ENCODE measurements around the gene YIPF1. TPM values are rescaled to one million over a fixed set of nuclear protein-coding genes. Genes with fewer than 3 reads are reported as not detected.

The YIPF1 gene
- 10 to 100 TPM; 17.7 to 23.4 TPM for total RNA-seq
- 10 to 100 TPM; 15.8 to 18.9 TPM for polyA plus RNA-seq
- long read RNA-seq, donor 1, transcript YIPF1-201 (11 exons, 1,858 nt) = minor isoform, 8 of 104 reads
- long read RNA-seq, donor 1, transcript YIPF1-203 (11 exons, 1,602 nt) = major isoform, 35 of 104 reads
- long read RNA-seq, donor 1, partial matches to known transcripts = 6 of 104 reads
- long read RNA-seq, donor 1, other reads (novel, unspliced or antisense) = 54 of 104 reads
- long read RNA-seq, donor 2, transcript YIPF1-203 (11 exons, 1,602 nt) = major isoform, 5 of 19 reads
- long read RNA-seq, donor 2, partial matches to known transcripts = 1 of 19 reads
- long read RNA-seq, donor 2, other reads (novel, unspliced or antisense) = 11 of 19 reads

DNA sequence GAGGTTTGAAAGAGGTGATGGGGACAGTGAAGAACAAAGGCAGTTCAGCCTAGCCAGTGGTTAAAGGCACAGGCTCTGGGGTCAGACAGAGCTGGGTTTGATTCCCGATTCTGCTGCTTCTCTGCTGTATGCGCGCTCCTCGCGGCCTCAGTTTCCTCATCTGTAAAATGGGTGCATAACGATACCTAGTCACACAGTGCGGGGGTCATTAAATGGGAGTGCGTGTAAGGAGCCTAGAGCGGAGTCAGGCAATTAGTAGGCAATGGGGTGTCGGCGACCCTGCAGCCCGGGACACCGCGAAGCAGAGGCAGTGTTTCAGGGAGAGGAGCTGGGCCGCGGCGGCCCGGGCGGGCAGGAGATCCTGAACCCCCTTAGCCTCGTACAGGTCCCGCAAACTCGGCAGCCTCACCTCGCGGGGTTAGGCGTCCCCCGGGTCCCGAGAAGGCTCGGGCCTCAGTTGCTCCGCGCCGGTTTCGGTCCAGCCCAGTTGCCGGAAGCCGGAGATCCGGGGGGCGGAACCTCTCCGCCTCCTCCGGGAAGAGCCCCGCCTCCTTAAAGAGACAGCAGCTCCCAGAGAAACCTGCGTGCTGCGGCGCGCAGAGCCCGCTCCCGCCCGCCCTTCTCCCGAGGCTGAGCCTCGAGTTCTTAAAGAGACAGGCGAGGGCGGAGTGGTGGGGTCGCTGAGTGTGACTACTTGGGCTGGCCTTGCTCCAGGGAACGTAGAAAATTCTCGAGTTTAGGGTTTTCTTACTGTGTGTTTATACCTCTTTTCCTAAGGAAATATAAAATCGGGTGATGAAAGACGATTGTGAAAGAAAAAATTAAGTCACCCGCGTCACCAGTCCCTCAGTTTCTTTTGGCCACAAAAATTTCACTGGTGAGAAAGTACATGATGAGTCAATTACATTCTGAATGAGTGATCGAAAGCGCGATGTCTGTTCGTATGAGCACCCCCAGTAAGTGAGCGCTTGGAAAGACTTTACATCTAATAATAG, at the start of gene YIPF1:
Gene YIPF1 (minus strand): TSS at position 494 of the 995 bp plus-strand sequence. CDS start 860 bp downstream, outside the sequence.
- Histone ChIP-seq H3K4me3 (ENCODE audit: low read length in 2 of 2) (peak within 1 kb of the TSS; percentile 83 to 99), H3K27ac (ENCODE audit: low read depth in 1 of 2, low read length in 2 of 2) (peak within 1 kb of the TSS; percentile 11 to 51), H3K36me3 (ENCODE audit: control insufficient read depth in 1 of 2, insufficient read depth in 2 of 2, low read length in 1 of 2) (peaks cover 0 to 8% of the 10 kb centered on the region in 2 donors), H3K9me3 (ENCODE audit: control insufficient read depth, low read length) (no peaks in the 10 kb centered on the region), H3K4me1 (ENCODE audit: control insufficient read depth in 1 of 2, insufficient read depth in 2 of 2, low read length in 2 of 2) (no peaks in the 10 kb centered on the region), H3K27me3 (ENCODE audit: control insufficient read depth in 1 of 2, insufficient read depth in 2 of 2, low read length in 1 of 2) (no peaks in the 10 kb centered on the region)
- 1 to 2% methylated on average over 57 to 62 of the region's 62 CpGs for WGBS, 2 donors
- ATAC-seq (ENCODE audit: low FRiP score) = peak; percentile 98
- DNase-seq = peak; percentile 95 to 97
- intact Hi-C loops (cut with DNase I) = loop anchor here (2.0 to 10.0 kb wide), 3 partner anchors 58 to 165 kb away; partner anchors contain the start of genes IFT25 (in 1 of the 2), LRRC42 (in 1 of the 2), TCEANC2 (in 1 of the 2) and TMEM59 (in 1 of the 2)

DNA sequence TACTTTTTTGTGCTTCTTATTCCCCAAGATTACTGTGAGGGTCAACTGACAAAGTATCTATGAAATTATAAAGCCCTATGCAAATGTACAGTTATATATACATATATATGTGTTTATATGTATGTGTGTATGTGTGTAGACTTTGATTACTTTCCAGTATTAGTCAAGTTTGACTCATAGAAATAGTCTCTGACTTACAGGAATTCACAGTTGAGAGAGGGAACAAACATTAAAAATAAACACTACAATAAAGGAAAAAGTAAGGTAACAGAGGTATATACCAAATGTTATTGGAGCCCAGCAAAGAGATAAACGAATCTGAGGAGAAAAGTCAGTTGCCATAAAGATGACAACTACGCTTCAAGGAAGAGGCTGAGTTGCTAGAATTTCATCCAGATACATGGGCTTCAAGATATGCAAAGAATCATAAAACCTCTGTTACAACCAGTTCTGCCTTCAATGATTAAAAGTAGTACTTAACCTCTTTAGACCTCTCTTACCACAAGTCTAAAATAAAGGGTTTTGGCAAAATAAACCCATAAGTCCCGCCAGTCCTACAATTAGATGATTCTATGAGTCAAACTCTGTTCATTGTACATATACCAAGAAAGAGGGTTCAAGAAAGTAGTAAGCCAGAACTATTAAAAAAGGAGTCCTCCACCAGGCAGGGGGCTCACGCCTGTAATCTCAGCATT, 48.7 kb upstream of the YIPF1 start:
- H3K4me3 ChIP-seq (ENCODE audit: low read length in 2 of 2) = no peak overlapping the region
- no peaks in the 10 kb centered on the region for H3K4me1 ChIP-seq (ENCODE audit: control insufficient read depth in 1 of 2, insufficient read depth in 2 of 2, low read length in 2 of 2)
- H3K27me3 ChIP-seq (ENCODE audit: control insufficient read depth in 1 of 2, insufficient read depth in 2 of 2, low read length in 1 of 2) = no peaks in the 10 kb centered on the region
- DNase-seq (no peak), ATAC-seq (ENCODE audit: low FRiP score) (no peak)
- no peaks in the 10 kb centered on the region for H3K9me3 ChIP-seq (ENCODE audit: control insufficient read depth, low read length)
- intact Hi-C loops (cut with DNase I) = no loop called here
- no peaks in the 10 kb centered on the region for H3K36me3 ChIP-seq (ENCODE audit: control insufficient read depth in 1 of 2, insufficient read depth in 2 of 2, low read length in 1 of 2)
- no peak overlapping the region for H3K27ac ChIP-seq (ENCODE audit: low read depth in 1 of 2, low read length in 2 of 2)
- WGBS, 2 donors = 93 to 97% methylated on average over 4 of the region's 4 CpGs

DNA sequence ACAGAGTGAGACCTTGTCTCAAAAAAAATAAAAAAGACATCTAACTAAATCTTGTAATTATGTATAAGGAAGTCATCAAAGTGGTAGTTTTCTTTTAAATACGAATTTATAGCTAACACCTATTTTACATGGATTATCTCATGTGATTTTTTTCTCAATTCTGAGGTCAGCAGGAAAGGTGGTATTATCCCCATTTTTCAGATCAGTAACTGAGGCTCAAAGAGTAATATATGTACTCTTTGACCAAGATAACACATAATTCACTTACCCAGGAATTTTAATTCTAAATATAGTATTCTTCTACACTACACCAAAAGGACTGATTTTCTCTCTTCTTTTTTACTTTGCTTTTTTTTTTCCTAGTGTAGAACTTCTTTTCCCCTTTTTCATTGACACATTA, 46.8 kb upstream of the YIPF1 start:
- Histone ChIP-seq H3K4me3 (ENCODE audit: low read length in 2 of 2) (no peak overlapping the region), H3K9me3 (ENCODE audit: control insufficient read depth, low read length) (no peaks in the 10 kb centered on the region), H3K27ac (ENCODE audit: low read depth in 1 of 2, low read length in 2 of 2) (no peak overlapping the region), H3K36me3 (ENCODE audit: control insufficient read depth in 1 of 2, insufficient read depth in 2 of 2, low read length in 1 of 2) (no peaks in the 10 kb centered on the region), H3K4me1 (ENCODE audit: control insufficient read depth in 1 of 2, insufficient read depth in 2 of 2, low read length in 2 of 2) (no peaks in the 10 kb centered on the region), H3K27me3 (ENCODE audit: control insufficient read depth in 1 of 2, insufficient read depth in 2 of 2, low read length in 1 of 2) (no peaks in the 10 kb centered on the region)
- ATAC-seq (ENCODE audit: low FRiP score) (no peak), DNase-seq (no peak)
- WGBS, 2 donors = 86 to 98% methylated on average over 1 of the region's 1 CpG
- intact Hi-C loops (cut with DNase I) = no loop called here

DNA sequence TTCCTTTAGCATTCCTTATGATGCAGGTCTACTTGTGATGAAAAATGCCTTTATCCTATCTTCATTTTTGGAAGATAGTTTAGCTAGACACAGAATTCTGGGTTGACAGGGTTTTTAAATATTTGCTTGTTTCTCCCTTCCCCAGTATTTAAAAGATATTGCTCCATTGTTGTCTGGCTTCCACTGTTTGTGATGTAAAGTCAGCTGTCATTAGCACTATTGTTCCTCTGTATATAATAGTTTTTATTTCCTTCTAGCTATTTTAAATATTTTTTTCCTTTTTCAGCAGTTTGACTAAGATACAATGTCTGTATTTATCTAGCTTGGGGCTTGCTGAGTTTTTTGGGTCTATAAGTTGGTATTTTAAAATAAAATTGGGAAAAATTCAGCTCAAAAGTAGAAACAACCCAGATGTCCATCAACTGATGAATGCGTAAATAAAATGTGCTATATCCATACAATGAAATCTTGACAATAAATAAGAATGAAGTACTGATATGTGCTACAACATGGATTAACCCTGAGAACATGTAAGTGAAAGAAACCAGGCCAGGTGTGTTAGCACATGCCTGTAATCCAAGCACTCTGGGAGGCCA, 44.7 kb upstream of the YIPF1 start:
- no peaks in the 10 kb centered on the region for H3K9me3 ChIP-seq (ENCODE audit: control insufficient read depth, low read length)
- H3K27ac ChIP-seq (ENCODE audit: low read depth in 1 of 2, low read length in 2 of 2) = no peak overlapping the region
- 97 to 100% methylated on average over 1 of the region's 1 CpG for WGBS, 2 donors
- H3K36me3 ChIP-seq (ENCODE audit: control insufficient read depth in 1 of 2, insufficient read depth in 2 of 2, low read length in 1 of 2) = no peaks in the 10 kb centered on the region
- no peak for DNase-seq
- H3K27me3 ChIP-seq (ENCODE audit: control insufficient read depth in 1 of 2, insufficient read depth in 2 of 2, low read length in 1 of 2) = no peaks in the 10 kb centered on the region
- no peak for ATAC-seq (ENCODE audit: low FRiP score)
- H3K4me1 ChIP-seq (ENCODE audit: control insufficient read depth in 1 of 2, insufficient read depth in 2 of 2, low read length in 2 of 2) = no peaks in the 10 kb centered on the region
- intact Hi-C loops (cut with DNase I) = no loop called here
- no peak overlapping the region for H3K4me3 ChIP-seq (ENCODE audit: low read length in 2 of 2)

DNA sequence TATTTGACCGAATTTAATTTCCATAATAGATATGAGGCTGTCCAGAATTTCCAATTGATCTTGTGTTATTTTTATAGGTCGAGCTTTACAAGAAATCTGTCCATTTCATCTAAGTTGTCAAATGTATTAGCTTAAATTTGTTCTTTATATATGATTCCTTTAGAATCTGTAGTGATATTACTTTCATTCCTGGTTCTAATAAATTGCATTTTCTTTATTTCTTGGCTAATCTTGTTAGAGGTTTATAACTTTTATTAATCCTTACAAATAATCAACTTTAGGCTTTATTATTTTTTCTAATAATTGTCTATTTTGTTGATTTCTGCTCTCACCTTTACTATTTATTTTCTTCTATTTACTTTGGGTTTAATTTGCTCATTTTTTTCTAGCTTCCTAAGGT, 41.9 kb upstream of the YIPF1 start:
- WGBS, 2 donors = 99% methylated on average over 2 of the region's 2 CpGs
- intact Hi-C loops (cut with DNase I) = no loop called here
- Histone ChIP-seq H3K36me3 (ENCODE audit: control insufficient read depth in 1 of 2, insufficient read depth in 2 of 2, low read length in 1 of 2) (peaks cover 5 to 10% of the 10 kb centered on the region in 2 donors), H3K27ac (ENCODE audit: low read depth in 1 of 2, low read length in 2 of 2) (no peak overlapping the region), H3K27me3 (ENCODE audit: control insufficient read depth in 1 of 2, insufficient read depth in 2 of 2, low read length in 1 of 2) (no peaks in the 10 kb centered on the region), H3K9me3 (ENCODE audit: control insufficient read depth, low read length) (no peaks in the 10 kb centered on the region), H3K4me3 (ENCODE audit: low read length in 2 of 2) (no peak overlapping the region), H3K4me1 (ENCODE audit: control insufficient read depth in 1 of 2, insufficient read depth in 2 of 2, low read length in 2 of 2) (no peaks in the 10 kb centered on the region)
- ATAC-seq (ENCODE audit: low FRiP score) (no peak), DNase-seq (no peak)

DNA sequence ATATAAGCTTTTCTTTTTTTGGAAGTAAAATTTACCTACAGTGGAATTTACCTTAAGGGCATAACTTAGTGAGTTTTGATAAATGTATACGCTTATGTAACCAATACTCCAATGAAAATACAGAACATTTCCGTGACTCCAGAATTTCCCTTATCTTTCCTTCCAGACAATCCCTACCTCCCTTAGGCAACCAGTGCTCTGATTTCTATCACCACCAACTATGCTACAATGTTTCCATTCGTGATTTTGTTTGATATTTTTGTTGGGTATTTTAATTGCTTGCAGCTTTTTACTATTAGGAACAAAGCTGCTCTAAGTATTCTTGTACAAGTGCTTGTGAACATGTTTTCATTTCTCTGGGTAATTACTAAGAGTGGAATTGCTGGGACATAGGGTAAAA, 41.3 kb upstream of the YIPF1 start:
- H3K4me1 ChIP-seq (ENCODE audit: control insufficient read depth in 1 of 2, insufficient read depth in 2 of 2, low read length in 2 of 2) = no peaks in the 10 kb centered on the region
- intact Hi-C loops (cut with DNase I) = no loop called here

DNA sequence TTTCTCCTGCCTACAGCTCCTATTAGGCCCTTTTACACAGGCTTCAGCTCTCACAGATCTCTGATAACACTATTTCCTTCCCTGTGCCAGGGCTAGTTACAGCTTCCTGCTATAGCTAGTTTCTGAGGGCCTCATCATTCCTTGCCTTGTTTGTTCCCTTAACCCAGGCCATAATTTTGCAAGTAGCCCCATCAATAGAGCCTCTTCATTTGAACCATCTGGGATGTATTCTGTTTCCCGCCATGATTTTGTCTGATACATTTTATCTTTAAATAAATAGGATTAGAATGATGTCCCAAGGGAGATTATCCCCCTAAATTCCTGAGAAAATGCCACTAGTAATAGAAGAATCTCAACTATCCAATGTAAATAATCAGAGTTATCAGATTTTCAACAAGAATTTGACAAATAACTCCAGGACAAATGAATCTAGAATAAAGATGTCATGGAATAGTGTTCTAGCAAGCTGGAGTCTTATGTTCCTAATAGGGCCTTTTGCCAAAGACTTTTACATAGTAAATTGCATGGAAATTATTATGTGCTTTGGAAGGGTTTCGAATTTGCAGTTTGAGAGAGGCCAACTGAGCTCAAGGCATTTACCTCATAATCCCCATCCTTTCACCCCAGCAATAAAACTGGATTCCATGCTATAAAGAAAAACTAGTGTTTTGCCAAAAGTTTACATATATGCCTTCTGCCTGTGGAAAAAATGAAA, 39.8 kb upstream of the YIPF1 start:
- 42 to 46% methylated on average over 2 of the region's 2 CpGs for WGBS, 2 donors
- ATAC-seq (ENCODE audit: low FRiP score) (no peak), DNase-seq (no peak)
- no peaks in the 10 kb centered on the region for H3K27me3 ChIP-seq (ENCODE audit: control insufficient read depth in 1 of 2, insufficient read depth in 2 of 2, low read length in 1 of 2)
- intact Hi-C loops (cut with DNase I) = no loop called here
- no peak overlapping the region for H3K27ac ChIP-seq (ENCODE audit: low read depth in 1 of 2, low read length in 2 of 2)
- H3K9me3 ChIP-seq (ENCODE audit: control insufficient read depth, low read length) = no peaks in the 10 kb centered on the region
- peaks cover 5 to 10% of the 10 kb centered on the region in 2 donors for H3K36me3 ChIP-seq (ENCODE audit: control insufficient read depth in 1 of 2, insufficient read depth in 2 of 2, low read length in 1 of 2)
- no peaks in the 10 kb centered on the region for H3K4me1 ChIP-seq (ENCODE audit: control insufficient read depth in 1 of 2, insufficient read depth in 2 of 2, low read length in 2 of 2)
- no peak overlapping the region for H3K4me3 ChIP-seq (ENCODE audit: low read length in 2 of 2)

More for the DNA sequence above, 41.3 kb upstream of the YIPF1 start:
- no peaks in the 10 kb centered on the region for H3K9me3 ChIP-seq (ENCODE audit: control insufficient read depth, low read length)
- H3K4me3 ChIP-seq (ENCODE audit: low read length in 2 of 2) = no peak overlapping the region
- 86 to 87% methylated on average over 3 of the region's 3 CpGs for WGBS, 2 donors
- H3K27ac ChIP-seq (ENCODE audit: low read depth in 1 of 2, low read length in 2 of 2) = no peak overlapping the region
- DNase-seq (no peak), ATAC-seq (ENCODE audit: low FRiP score) (no peak)
- H3K27me3 ChIP-seq (ENCODE audit: control insufficient read depth in 1 of 2, insufficient read depth in 2 of 2, low read length in 1 of 2) = no peaks in the 10 kb centered on the region
- H3K36me3 ChIP-seq (ENCODE audit: control insufficient read depth in 1 of 2, insufficient read depth in 2 of 2, low read length in 1 of 2) = peaks cover 5 to 10% of the 10 kb centered on the region in 2 donors
